GM23248 (cell line): ENCODE measurements around the gene NRCAM.

ENCODE experiments used
- EZH2 ChIP-seq: fragments of 200-600 bp; sonication (generic); IDR thresholded peaks from 2 replicates; pipeline ENCODE4 v1.6.1; 2018; ENCODE audit warnings: antibody characterized with exemption, mild to moderate bottlenecking; ENCODE audit not compliant: insufficient read depth, poor library complexity, severe bottlenecking
- EZH2phosphoT487 ChIP-seq: fragments of 200-600 bp; sonication (generic); IDR thresholded peaks from 2 replicates; pipeline ENCODE4 v1.6.1; 2018; ENCODE audit warnings: antibody characterized with exemption, moderate library complexity, mild to moderate bottlenecking, low read depth; ENCODE audit not compliant: insufficient read depth

DNA sequence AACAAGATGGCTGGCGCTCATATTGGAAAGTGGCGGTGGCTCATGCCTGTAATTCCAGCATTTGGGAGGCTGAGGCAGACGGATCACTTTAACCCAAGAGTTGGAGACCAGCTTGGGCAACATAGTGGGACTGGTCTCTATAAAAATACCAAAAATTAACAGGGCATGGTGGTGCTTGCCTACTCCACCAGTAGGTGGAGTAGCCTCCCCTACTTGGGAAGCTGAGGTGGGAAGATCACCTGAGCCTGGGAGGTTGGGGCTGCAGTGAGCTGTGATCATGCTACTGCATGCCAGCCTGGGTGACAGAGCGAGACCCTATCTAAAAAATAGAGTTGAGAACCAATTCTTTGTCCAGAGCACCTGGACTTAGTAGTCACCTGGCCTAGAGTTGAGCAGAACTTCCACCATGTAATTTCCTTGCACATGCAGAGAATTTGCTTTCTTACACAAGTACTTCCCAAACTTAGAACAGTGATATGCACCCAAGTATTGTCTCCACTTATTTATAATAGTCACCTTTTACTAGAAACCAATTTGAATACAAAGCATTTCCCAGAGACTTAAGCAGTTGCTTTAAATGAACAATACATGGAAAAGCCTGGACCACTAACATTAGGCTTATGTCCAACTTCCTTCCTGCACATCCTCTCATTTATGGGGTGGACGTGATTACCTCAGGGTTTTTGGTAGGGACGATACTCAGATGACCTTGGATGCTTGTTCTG, 342.0 kb downstream of the NRCAM start:
- TF ChIP-seq EZH2: no peak
- TF ChIP-seq EZH2phosphoT487: no peak
